Spinal cord (tissue), 10 donors: ENCODE measurements around the gene HABP4. TPM values are rescaled to one million over a fixed set of nuclear protein-coding genes. Genes with fewer than 3 reads are reported as not detected.

Experiments used
- DNase-seq, 6 donors: peaks; one replicate each; pipeline versions ENCODE4 v3.0.0 to v3.0.0-alpha.2; 2013 to 2015; ENCODE audit warnings: low spot score in 6 of 6, low read depth in 4 of 6
- H3K27ac ChIP-seq: one replicate; pipeline ENCODE4 v1.5.1; 2013; ENCODE audit warnings: low read depth, low read length, control low read depth
- H3K27me3 ChIP-seq: one replicate; pipeline ENCODE4 v1.6.1; 2013; ENCODE audit warnings: low read length; ENCODE audit not compliant: control insufficient read depth, insufficient read depth
- H3K36me3 ChIP-seq: one replicate; pipeline ENCODE4 v1.6.1; 2013; ENCODE audit warnings: low read length; ENCODE audit not compliant: control insufficient read depth, insufficient read depth
- H3K4me1 ChIP-seq: one replicate; pipeline ENCODE4 v1.6.1; 2013; ENCODE audit warnings: low read length; ENCODE audit not compliant: control insufficient read depth, insufficient read depth
- H3K4me3 ChIP-seq: one replicate; pipeline ENCODE4 v1.5.1; 2013; ENCODE audit warnings: low read depth, low read length, control low read depth
- H3K9me3 ChIP-seq: one replicate; pipeline ENCODE4 v1.6.1; 2013; ENCODE audit warnings: low read length; ENCODE audit not compliant: control insufficient read depth, insufficient read depth
- WGBS: methylation state at CpG from one replicate; pipeline ENCODE4 v1.1.5; 2013; ENCODE audit warnings: missing lambda C conversion rate; ENCODE audit not compliant: insufficient coverage; 5-methylcytosine and 5-hydroxymethylcytosine counted together
- polyA plus RNA-seq, 2 donors: library from polyadenylated mRNA; unstranded; fragments of 120-200 nt; gene quantifications; one replicate each; pipeline ENCODE4 v1.2.1, GENCODE V29; 2013; ENCODE audit not compliant: insufficient read length in 2 of 2
- total RNA-seq, 2 donors: library from RNA; depleted of rRNA in 1 of 2; stranded (reverse); fragments of 120-200 nt in 1 of 2; fragments of >200 nt in 1 of 2; gene quantifications; one replicate each; pipeline versions ENCODE4 v1.2.3 to v1.2.4, GENCODE V29; 2013 to 2014
- donor health status: healthy.

The HABP4 gene
- total and polyA plus RNA-seq, 4 donors, result 16.8 to 38.9 (median 27.9) TPM

GRCh38 chr9:96450613-96451528, 902 bp downstream of the HABP4 start:
- peak in 2 of 6 donors; percentile 44 to 56 for DNase-seq
- H3K4me1 ChIP-seq, result peaks cover 12% of the 10 kb centered on the region
- H3K27ac ChIP-seq, result peak overlapping the region; percentile 76
- no peaks in the 10 kb centered on the region for H3K27me3 ChIP-seq
- H3K4me3 ChIP-seq, result peak overlapping the region; percentile 68
- no peaks in the 10 kb centered on the region for H3K36me3 ChIP-seq
- H3K9me3 ChIP-seq, result no peaks in the 10 kb centered on the region
- under 1% methylated on average over 57 of the region's 63 CpGs for WGBS

GRCh38 chr9:96453625-96454024, 3.7 kb downstream of the HABP4 start:
- no peaks in the 10 kb centered on the region for H3K27me3 ChIP-seq
- H3K4me1 ChIP-seq, result peaks cover 16% of the 10 kb centered on the region
- H3K36me3 ChIP-seq, result no peaks in the 10 kb centered on the region
- H3K27ac ChIP-seq, result no peak overlapping the region
- H3K4me3 ChIP-seq, result no peak overlapping the region
- DNase-seq, result peak in 2 of 6 donors; percentile 81 to 84
- H3K9me3 ChIP-seq, result no peaks in the 10 kb centered on the region
- 11% methylated on average over 1 of the region's 2 CpGs for WGBS

- peaks cover 2% of the 10 kb centered on the region for H3K36me3 ChIP-seq
- H3K27me3 ChIP-seq, result no peaks in the 10 kb centered on the region
- no peak overlapping the region for H3K4me3 ChIP-seq
- peak in 1 of 6 donors; percentile 30 for DNase-seq
- no peak overlapping the region for H3K27ac ChIP-seq
- H3K4me1 ChIP-seq, result peaks cover 5% of the 10 kb centered on the region
- 60% methylated on average over 3 of the region's 4 CpGs for whole genome bisulfite sequencing
- H3K9me3 ChIP-seq, result no peaks in the 10 kb centered on the region
Observed at GRCh38 chr9:96457266-96457665, 7.3 kb downstream of the HABP4 start.

- peaks cover 12% of the 10 kb centered on the region for H3K36me3 ChIP-seq
- H3K27ac ChIP-seq, result no peak overlapping the region
- no peak for DNase-seq
- WGBS, result 95% methylated on average over 6 of the region's 8 CpGs
- H3K9me3 ChIP-seq, result no peaks in the 10 kb centered on the region
- H3K4me1 ChIP-seq, result peaks cover 5% of the 10 kb centered on the region
- no peak overlapping the region for H3K4me3 ChIP-seq
- H3K27me3 ChIP-seq, result no peaks in the 10 kb centered on the region
Observed at GRCh38 chr9:96458226-96458625, 8.3 kb downstream of the HABP4 start.

- no peak overlapping the region for H3K27ac ChIP-seq
- H3K36me3 ChIP-seq, result peaks cover 18% of the 10 kb centered on the region
- WGBS, result 100% methylated on average over 2 of the region's 7 CpGs
- peaks cover 5% of the 10 kb centered on the region for H3K4me1 ChIP-seq
- H3K4me3 ChIP-seq, result no peak overlapping the region
- no peaks in the 10 kb centered on the region for H3K9me3 ChIP-seq
- no peaks in the 10 kb centered on the region for H3K27me3 ChIP-seq
- DNase-seq, result no peak
Observed at GRCh38 chr9:96459268-96460007, 9.5 kb downstream of the HABP4 start.

- H3K36me3 ChIP-seq, result peaks cover 18% of the 10 kb centered on the region
- no peak overlapping the region for H3K27ac ChIP-seq
- H3K4me3 ChIP-seq, result no peak overlapping the region
- no peak for DNase-seq
- no peaks in the 10 kb centered on the region for H3K27me3 ChIP-seq
- no peaks in the 10 kb centered on the region for H3K9me3 ChIP-seq
- no CpG with 5 or more reads among the region's 5 CpGs for WGBS
- peaks cover 5% of the 10 kb centered on the region for H3K4me1 ChIP-seq
Observed at GRCh38 chr9:96460470-96460869, 10.5 kb downstream of the HABP4 start.

- Histone ChIP-seq H3K4me3 (no peak overlapping the region), H3K27ac (no peak overlapping the region), H3K36me3 (peaks cover 18% of the 10 kb centered on the region), H3K27me3 (no peaks in the 10 kb centered on the region), H3K4me1 (peaks cover 5% of the 10 kb centered on the region), H3K9me3 (no peaks in the 10 kb centered on the region)
- DNase-seq, result no peak
Observed at GRCh38 chr9:96460882-96461281, 10.9 kb downstream of the HABP4 start.

- no peak for DNase-seq
- Histone ChIP-seq H3K27ac (no peak overlapping the region), H3K36me3 (peaks cover 23% of the 10 kb centered on the region), H3K4me3 (no peak overlapping the region), H3K4me1 (peaks cover 5% of the 10 kb centered on the region), H3K9me3 (no peaks in the 10 kb centered on the region), H3K27me3 (no peaks in the 10 kb centered on the region)
- WGBS, result no CpG with 5 or more reads among the region's 8 CpGs
Observed at GRCh38 chr9:96461336-96461735, 11.4 kb downstream of the HABP4 start.

- H3K27ac ChIP-seq, result no peak overlapping the region
- H3K4me1 ChIP-seq, result no peaks in the 10 kb centered on the region
- H3K27me3 ChIP-seq, result no peaks in the 10 kb centered on the region
- H3K4me3 ChIP-seq, result no peak overlapping the region
- WGBS, result 68% methylated on average over 6 of the region's 6 CpGs
- no peaks in the 10 kb centered on the region for H3K9me3 ChIP-seq
- peaks cover 28% of the 10 kb centered on the region for H3K36me3 ChIP-seq
- DNase-seq, result no peak
Observed at GRCh38 chr9:96462541-96462940, 12.6 kb downstream of the HABP4 start.
